GM18870 (cell line): ENCODE data around the gene POT1.

Experiments
- ATAC-seq: cut with Tn5 transposase; IDR thresholded peaks from one replicate; pipeline ENCODE4 v1.9.1; 2021; ENCODE audit warnings: moderate library complexity; ENCODE audit not compliant: unreplicated experiment

POT1 gene

DNA sequence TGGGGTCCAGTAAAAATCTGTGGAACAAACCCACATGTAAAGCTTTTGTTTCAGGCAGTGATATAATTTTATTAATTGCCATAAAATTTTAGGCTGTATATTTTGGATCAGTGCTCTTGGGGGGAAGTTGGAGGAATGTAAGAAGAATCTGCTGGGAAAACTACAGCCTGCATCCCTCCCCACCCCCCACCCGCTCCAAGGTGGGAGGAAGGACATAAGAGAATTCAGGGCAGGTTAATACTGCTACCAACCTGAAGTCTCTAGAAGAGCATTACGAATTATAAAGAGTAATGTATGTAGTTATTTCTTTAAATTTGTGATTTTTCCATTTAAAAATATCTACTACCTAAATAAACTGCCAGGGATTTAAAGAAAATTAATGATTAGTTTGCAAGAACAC, 116.9 kb downstream of the POT1 start:
- ATAC-seq = no peak

DNA sequence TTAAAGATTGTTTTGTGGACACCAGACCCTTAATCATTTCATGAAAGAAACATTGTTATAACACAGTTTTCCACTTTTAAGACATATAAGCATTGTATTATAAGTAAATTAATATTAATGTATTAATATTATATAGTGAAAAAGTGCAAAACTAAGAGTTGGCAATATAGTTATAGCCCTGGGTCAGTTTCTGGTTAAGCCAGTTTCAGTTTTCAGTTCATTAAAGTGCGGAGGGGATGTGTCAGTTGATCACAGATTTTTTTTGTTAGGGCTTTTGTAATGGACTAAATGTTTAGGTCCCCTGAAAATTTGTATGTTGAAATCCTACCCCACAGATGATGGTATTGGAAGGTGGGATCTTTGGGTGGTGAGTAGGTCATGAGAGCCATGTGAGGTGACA, 118.3 kb downstream of the POT1 start:
- ATAC-seq = no peak

DNA sequence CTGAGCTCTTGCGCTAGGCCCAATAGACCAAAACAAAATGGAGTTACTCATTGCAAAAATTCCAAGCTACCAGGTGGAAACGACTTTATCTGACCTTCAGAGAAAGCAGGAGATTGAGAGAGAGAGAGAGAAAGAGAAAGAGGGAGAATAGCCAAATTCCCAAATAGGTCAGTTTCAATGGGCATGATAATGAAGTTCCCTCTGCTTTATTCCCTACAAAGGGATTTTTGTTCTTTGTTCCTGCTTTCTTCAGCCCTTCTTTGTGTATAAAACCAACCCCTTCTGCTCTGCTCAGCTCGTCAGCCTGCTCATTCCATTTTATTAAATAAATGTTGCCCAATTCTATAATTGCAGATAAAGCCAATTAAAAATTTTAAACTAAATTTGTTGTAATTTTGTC, 119.0 kb downstream of the POT1 start:
- no peak for ATAC-seq

DNA sequence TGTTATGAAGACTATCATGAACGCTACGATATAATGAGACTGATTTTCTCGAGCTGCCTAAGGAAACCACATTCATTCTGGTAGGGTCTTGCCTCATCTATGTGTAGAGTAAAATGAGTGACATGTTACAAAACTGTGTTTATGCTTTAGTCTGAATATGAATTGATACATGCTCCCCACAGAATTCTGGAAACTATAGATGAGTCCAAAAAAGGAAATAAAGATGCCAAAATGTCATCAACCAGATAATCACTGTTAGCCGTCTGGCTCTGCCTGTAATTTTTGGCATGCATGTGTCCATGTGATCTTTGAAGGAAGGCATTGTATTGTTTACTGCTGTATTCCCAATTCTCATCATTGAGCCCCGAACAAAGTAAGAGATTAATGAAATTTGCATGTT, 121.4 kb downstream of the POT1 start:
- no peak for ATAC-seq

DNA sequence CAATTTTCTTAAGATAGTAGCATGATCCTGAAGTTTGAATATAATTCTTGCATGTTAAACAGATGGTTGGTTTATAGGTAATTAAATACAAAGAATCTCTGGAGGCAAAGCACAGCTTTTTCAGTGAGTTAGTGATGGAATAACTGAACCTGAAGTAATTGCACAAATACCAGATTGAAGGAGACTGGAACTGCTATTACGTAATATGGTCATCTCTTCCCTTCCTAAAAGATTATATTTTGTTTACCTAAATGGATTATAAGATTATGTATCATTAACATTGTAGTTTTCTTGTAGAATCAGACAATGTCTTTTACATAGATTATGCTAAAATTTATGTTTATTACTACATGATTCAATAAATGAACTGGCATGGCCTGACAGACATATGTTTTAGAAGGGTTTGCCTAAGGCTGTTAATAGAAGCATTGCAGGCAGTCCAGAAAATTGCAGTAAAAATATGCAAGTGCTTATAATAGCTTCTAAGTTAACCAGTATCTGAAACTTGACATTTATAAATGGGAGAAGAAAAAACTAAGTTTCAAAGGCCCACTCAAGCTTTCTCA, 128.2 kb downstream of the POT1 start:
- ATAC-seq = no peak

DNA sequence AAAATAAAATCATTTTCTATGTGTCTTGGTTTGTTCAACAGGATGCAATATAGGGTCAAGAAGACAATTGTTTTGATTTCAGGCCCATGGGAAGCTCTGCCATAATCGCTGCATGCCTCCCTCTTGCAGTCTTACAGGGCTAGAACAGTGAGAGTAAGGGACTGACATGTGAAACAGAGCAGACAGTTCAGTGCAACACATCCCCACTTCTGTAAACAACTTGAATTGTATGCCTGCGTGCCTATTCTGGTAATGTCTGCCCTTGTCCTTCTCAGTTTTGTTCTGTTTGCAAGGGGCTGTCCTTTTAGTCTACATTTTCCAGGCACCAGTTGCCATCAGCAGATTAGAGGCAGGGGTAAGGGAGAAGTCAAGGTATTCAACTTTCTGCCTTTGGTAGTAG, 129.2 kb downstream of the POT1 start:
- ATAC-seq = no peak

DNA sequence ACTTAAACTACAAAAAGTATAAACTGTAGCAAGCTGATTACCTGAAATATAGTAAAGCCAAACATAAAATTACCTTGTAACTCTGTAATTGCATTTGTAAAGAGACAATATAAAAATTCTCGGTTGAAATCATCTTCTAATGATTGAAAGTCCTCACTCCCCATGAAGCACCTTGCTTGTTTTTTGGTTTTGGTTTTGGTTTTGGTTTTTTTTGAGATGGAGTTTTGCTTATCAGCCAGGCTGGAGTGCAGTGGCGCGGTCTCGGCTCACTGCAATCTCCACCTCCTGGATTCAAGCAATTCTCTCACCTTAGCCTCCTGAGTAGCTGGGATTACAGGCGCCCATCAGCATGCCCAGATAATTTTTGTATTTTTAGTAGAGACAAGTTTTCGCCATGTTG, 130.2 kb downstream of the POT1 start:
- no peak for ATAC-seq

DNA sequence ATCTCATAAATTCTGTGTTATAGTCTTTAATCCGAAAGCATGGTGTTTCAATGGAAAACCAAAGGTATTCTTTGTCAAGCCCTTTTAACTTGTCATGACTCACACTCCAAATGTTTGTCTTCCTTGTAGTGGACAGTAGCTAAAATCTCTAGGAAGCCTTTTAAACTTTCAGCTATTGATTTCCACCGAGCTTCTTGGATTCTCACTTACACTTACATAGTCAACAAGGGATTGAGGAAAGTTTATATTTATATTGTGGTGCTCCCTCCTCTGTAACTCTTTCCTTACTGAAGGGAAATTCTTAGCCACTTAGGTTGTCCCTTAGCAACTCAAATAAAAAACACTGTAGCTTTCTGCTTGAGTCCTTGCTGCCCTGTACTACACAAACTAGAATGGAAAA, 132.9 kb downstream of the POT1 start:
- no peak for ATAC-seq

DNA sequence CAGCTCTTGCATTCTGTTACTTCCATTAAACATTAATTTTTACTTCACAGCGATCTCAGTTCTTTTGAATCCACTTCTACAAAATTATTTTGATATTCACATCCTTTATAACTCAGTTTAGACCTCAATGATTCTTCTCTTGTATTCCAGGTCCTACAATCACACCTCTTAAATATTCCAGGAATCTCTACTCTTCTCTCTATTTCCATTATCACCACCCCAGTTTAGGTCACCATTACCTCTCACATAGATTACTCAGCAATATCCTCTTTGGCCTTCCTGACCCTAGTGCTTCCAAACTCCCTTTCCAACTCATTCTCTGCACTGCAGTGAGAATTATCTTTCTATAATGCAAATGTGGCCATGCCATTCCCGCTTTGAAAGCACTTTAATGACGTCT, 136.9 kb downstream of the POT1 start:
- no peak for ATAC-seq

DNA sequence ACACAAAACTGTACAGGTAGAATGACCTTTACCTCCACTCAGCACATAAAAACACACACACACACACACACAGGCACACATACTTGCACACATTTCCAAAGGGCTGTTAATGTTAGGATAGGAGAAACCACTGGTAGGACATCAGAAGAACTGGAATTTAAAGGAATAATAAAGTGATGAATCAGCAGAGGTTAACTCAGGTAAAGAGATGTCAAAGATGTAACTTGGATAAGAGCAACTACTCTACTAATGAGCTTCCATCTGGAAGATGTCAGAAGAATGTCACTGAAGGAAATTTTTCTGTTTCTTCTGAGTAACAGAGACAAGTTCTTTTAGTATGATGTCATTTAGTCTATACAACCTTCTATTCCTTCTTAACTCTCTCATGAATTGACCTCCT, 137.6 kb downstream of the POT1 start:
- ATAC-seq = no peak

DNA sequence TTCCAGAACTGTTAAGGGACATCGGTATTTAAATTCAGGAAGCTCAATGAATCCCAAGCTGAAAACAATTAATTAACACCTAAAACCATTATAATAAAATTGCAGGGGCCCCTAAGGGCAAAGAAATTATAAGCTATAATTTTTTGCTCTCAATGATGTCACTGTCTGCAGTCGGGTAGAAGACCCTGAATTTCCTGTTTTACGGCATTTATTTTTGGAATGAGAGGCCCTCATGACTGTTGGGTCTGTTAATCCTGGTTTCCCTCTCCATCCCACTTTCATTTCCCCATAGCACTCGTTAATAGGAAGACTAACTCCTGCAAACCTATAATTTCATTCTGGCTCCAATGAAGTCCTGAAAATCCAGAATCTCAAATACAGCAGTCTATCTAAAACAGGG, 138.2 kb downstream of the POT1 start:
- ATAC-seq = no peak

DNA sequence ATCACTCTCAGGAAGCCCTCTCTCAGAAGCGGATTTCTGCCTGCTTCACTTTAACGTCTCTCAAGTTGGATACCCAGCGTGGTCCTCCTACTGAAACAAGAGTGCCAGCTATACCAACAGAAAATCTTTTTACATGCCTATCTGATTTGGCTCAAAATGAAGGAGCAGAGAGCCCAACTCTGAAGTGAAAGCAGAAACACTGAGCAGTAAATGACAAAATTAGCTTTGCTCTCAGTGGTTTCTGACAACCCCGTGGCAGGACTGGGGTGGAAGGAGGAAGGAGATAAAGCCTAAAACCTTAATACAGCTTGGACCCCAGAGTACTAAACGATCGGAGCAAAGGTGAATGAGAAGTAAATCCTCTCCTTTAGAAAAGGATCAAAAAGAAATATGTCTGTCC, 139.0 kb downstream of the POT1 start:
- no peak for ATAC-seq

DNA sequence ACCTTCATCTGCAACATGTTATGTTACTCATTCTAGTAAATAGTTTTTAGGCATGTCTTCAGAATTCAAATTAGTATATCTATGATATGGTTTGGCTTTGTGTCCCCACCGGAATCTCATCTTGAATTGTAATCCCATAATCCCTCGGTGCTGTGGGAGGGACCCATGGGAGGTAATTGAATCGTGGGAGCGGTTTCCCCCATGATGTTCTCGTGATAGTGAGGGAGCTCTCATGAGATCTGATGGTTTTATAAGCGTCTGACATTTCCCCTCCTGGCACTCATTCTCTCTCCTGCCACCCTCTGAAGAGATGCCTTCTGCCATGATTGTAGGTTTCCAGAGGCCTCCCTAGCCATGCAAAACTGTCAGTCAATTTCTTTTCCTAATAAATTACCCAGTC, 143.6 kb downstream of the POT1 start:
- no peak for ATAC-seq

DNA sequence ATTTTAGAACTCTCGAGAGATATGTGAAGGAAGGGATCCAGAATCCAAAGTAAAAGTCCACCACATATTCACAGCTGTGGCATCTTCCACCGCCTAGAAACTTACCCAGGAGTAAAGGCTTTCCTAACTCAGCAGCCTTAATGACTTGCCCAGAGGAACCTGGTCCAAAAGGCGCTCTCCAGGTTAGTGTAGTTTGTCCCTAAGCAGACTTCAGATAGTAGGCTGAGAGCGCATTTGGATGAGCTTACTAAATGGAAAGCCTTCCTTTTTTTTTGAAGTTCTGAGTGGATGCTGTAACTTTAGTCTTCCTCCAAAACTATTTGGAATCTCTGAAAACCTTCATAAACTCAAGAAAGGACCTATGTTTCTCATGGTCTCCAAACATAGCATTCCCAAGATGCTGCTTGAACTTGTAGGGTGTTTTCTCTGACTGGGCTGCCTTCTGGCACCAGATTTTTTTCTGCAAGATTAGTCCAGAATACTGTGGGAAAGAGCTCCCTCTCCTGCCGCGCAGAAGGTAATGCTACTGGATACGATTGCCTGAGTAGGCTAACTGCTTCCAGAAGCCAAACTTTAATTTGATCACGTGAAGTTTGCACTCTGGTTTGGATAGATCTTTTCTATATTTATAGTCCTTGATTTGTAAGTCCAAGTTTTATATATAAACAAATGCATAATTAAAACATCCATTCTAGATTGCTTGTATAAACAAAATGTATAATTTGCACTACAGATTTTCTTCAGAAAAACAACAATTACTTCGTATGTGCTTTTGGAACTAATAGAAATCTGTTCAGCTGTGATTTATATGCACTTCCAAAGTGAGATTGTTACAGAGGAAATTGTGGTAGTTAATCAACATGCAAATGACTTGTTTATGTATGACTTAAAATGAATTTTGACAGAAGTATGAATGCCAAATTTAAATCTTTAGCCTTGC, 144.5 kb downstream of the POT1 start:
- ATAC-seq = peak; percentile 80

DNA sequence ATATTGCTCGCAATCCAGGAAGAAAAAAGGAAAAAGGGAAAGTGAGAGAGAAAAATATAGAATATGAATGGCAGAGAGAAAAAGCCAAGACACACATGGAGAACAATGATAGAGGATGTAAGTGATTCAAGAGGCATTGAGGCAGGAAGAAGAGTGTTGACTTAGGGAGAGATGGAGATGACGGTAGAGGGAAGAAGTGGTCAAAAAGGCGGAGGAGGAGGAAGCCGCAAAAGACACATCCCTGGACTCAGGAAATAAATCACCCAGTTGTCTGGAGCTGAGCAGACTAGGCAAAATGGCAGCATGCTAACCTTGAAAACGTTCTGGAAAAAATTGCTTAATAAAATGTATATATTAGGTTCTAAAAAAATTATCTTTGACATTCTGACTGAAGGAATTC, 146.4 kb downstream of the POT1 start:
- no peak for ATAC-seq

DNA sequence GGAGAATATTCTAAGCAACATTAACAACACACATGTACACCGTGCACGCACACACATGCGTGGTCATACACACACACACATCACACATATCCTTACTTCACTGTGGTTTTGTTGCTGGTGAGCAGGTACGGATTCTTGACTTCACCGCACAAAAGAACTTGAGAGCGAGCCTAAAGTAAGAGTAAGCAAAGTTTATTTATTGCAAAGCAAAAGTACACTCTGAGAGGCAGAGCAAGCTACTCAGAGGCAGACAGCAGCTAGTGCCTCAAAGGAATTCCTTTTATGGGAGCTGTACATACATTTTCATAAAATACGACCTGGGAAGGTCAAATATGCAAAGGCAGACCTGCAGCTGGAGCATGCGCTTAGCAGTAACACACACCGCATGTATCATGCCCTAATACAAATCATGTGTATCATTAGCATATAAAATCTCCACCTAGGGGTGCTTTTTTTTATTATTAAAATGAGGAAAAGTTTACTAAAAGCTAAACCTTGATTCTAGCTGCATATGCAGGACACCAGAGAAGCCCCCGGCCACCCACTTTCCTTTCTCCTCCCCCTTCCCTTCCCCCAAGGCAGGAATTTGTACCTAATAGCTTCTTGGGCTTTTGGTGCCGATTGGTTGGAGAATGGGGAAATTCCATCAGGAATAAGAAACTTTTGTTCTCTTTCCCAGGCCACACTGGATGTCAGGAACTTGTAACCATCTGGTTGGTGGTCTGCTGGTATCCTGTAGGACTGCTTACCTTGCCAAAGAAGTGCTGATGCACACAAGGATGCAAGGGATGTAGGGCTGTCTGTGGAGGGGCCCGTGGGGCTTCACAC, 147.5 kb downstream of the POT1 start:
- no peak for ATAC-seq

DNA sequence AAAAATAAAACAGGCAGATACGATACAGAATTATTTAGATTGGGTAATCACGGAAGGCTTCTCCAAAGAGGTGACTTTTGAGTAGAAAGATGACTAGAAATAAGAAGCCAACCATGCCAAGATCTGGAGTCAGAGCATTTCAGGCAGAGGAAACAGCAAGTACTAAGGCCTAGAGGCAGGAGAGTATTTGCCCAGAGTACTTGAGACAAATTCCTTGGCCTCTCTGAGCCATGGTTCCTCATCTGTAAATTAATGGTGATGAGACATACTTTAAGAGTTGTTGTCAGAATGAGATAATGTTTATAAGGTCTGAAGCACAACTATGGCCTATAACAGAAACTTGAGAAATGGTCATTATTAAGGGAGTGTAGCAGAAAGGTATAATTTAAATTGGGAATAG, 148.2 kb downstream of the POT1 start:
- ATAC-seq = no peak

DNA sequence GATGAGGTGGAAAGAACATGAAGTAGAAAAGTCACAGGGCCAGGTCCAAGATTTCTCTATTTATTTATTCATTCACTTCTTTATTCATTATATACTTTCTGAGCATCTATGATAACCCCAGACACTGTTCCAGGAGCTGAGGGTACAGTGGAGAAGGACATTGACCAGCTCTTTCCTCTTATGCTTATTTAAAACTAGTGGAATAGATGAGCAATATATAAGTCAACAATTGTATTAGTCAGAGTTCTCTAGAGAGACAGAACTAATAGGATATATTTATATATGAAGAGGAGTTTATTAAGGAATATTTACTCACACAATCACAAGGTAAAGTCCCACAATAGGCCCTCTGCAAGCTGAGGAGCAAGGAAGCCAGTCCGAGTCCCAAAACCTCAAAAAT, 149.0 kb downstream of the POT1 start:
- no peak for ATAC-seq

DNA sequence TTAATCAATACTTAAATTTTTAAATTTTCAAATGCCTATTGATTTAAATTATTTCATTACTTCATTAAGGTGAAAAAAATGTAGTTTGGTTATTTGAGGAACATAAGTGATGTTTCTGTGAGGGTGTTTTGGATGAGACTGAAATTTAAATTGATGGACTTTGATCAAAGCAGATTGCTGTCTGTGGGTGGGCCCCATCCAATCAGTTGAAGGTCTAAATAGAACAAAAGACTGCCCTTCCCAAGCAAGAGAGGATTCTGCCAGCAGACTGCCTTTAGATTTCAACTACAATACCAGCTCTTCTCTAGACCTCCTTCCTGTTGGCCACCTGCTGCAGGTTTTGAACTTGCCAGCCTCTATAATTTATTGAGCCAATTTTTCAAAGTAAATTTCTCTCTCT, 149.6 kb downstream of the POT1 start:
- ATAC-seq = no peak

DNA sequence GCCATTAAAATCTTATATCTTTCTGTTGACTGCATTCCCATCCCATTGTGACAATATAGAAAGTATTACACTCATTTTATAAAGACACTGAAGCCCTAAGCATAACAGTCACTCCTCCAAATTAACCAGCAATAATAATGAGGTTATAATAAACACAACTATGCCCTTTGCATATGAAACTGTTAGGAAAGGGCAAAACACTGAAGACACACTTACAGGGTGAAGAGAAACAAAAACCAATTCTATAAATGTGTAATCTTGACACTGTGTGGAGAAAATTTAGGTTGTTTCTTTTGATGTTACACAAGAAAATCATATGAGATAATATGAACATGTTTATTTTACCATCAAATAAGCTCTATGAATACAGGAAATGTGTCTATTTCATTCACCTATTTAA, 150.0 kb downstream of the POT1 start:
- ATAC-seq = no peak

DNA sequence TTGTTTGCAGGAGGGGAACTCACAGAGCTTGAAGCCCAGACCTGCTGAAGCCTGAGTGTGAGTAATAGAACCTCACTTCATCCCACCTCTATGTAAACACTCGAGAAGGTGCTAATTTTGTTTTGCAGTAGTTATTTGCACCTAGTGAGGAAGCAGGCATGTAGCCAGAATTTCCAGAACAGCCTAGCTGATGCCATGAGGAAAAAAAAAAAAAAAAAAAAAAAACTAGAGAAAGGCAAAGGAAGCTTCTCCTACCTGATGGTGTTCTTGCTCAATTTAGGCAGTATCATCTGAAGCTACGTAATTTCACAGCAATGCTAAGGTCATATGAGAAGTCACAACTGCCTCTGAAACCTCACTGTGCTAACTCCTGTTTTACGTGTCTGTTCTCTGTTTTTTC, 150.4 kb downstream of the POT1 start:
- no peak for ATAC-seq

DNA sequence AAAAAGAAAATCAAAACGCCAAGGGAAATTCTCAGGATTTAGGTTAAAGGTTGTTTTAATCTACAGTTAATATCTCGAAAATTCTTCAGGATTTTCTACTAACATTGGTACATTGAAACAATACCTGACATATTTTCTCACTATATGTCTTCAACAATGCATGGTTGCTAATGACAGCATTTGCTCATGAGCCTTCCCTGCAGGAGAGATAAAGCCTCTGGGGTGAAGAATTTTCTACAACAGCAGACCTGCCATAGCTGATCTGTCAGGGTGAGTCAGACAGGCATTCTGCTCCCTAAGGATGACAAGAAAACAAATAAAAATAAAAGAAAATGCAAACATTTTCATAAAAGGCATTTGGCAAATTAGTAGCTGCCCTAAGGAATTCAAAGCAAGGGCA, 152.4 kb downstream of the POT1 start:
- ATAC-seq = no peak
